Transverse colon (tissue), 3 donors: Measurements from ENCODE around the gene BRCA2.

Experiments used
- EP300 ChIP-seq: sonication (generic); formaldehyde crosslinking; IDR thresholded peaks from one replicate; pipeline ENCODE4 v1.6.1; 2017; ENCODE audit warnings: antibody characterized with exemption, low read depth
- POLR2A ChIP-seq: fragments of 450-650 bp; IDR thresholded peaks from one replicate; pipeline ENCODE4 v1.6.1; 2016; ENCODE audit warnings: antibody characterized with exemption, mild to moderate bottlenecking, moderate library complexity
- TF ChIP-seq, protein P1 (sequence below), 5 experiments: fragments of 200-600 bp in 3 of 5; fragments of 450-650 bp in 2 of 5; sonication (generic) in 3 of 5; IDR thresholded peaks; 1 replicate in 2 of 5; 2 replicates in 3 of 5; pipeline ENCODE4 v1.5.1; 2016 to 2017; ENCODE audit warnings: antibody characterized with exemption in 5 of 5, inconsistent platforms in 3 of 5, mild to moderate bottlenecking in 2 of 5, moderate library complexity in 1 of 5

DNA sequence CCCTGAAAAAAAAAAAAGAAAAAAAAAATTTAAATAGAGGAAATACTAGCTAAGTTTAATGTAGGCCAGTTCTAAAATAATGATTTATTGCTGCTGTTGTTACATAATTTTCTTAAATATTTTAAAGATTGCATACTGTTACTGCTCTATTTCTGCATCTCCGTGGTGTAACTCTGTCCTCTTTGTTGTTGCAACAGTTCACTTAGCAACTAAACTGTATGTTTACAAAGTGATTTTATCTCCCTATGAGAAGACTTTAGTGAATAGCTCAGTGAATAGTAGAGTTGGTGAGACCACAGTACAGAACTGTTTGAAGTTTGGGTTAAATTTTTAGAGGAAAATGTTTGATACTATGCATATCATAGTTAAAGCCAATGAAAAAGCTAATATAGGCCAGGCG is 19.4 kb downstream of the BRCA2 start:
- TF ChIP-seq, protein P1, sequence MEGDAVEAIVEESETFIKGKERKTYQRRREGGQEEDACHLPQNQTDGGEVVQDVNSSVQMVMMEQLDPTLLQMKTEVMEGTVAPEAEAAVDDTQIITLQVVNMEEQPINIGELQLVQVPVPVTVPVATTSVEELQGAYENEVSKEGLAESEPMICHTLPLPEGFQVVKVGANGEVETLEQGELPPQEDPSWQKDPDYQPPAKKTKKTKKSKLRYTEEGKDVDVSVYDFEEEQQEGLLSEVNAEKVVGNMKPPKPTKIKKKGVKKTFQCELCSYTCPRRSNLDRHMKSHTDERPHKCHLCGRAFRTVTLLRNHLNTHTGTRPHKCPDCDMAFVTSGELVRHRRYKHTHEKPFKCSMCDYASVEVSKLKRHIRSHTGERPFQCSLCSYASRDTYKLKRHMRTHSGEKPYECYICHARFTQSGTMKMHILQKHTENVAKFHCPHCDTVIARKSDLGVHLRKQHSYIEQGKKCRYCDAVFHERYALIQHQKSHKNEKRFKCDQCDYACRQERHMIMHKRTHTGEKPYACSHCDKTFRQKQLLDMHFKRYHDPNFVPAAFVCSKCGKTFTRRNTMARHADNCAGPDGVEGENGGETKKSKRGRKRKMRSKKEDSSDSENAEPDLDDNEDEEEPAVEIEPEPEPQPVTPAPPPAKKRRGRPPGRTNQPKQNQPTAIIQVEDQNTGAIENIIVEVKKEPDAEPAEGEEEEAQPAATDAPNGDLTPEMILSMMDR (IDR thresholded peaks at IDR 0.05): no peak
- TF ChIP-seq POLR2A: no peak
- TF ChIP-seq EP300: no peak
